H9 (cell line): Measurements from ENCODE around the gene DES. TPM values are rescaled to one million over a fixed set of nuclear protein-coding genes. Genes with fewer than 3 reads are reported as not detected.

Experiments
- DNase-seq: peaks from one replicate; pipeline ENCODE4 v3.0.0-alpha.2; 2017
- H2AFZ ChIP-seq: one replicate; pipeline ENCODE4 v1.6.1; 2013; ENCODE audit warnings: mild to moderate bottlenecking, low read length, control low read depth, moderate library complexity
- H2AK5ac ChIP-seq: 2 replicates; pipeline ENCODE4 v1.6.1; 2013; ENCODE audit warnings: low read length, control low read depth, mixed read lengths; ENCODE audit not compliant: insufficient read length
- H2BK120ac ChIP-seq: one replicate; pipeline ENCODE4 v1.6.1; 2013; ENCODE audit warnings: low read depth, mild to moderate bottlenecking, low read length, control low read depth, inconsistent platforms; ENCODE audit not compliant: poor library complexity, severe bottlenecking
- H2BK12ac ChIP-seq: 2 replicates; pipeline ENCODE4 v1.6.1; 2013; ENCODE audit warnings: low read length, control low read depth, mixed read lengths, low read depth; ENCODE audit not compliant: insufficient read length
- H2BK15ac ChIP-seq: 2 replicates; pipeline ENCODE4 v1.6.1; 2013; ENCODE audit warnings: low read depth, low read length, control low read depth
- H2BK20ac ChIP-seq: one replicate; pipeline ENCODE4 v1.6.1; 2013; ENCODE audit warnings: low read depth, mild to moderate bottlenecking, low read length, control low read depth, inconsistent platforms; ENCODE audit not compliant: poor library complexity, severe bottlenecking
- H2BK5ac ChIP-seq: 2 replicates; pipeline ENCODE4 v1.6.1; 2013; ENCODE audit warnings: low read length, control low read depth, mixed read lengths; ENCODE audit not compliant: insufficient read length
- H3K14ac ChIP-seq: 2 replicates; pipeline ENCODE4 v1.6.1; 2013; ENCODE audit warnings: low read length, control low read depth; ENCODE audit not compliant: insufficient read depth
- H3K18ac ChIP-seq: 2 replicates; pipeline ENCODE4 v1.6.1; 2013; ENCODE audit warnings: low read depth, mild to moderate bottlenecking, mixed read lengths, low read length, control low read depth; ENCODE audit not compliant: insufficient read length
- H3K23ac ChIP-seq: 2 replicates; pipeline ENCODE4 v1.6.1; 2013; ENCODE audit warnings: low read length, control low read depth, mixed read lengths, low read depth; ENCODE audit not compliant: insufficient read length
- H3K23me2 ChIP-seq: 2 replicates; pipeline ENCODE4 v1.6.1; 2013; ENCODE audit warnings: low read depth, mild to moderate bottlenecking, mixed read lengths, low read length, control low read depth; ENCODE audit not compliant: insufficient read length, poor library complexity, severe bottlenecking
- H3K27ac ChIP-seq: 2 replicates; pipeline ENCODE4 v1.5.1; 2013; ENCODE audit warnings: low read length, control low read depth, mixed read lengths, low read depth; ENCODE audit not compliant: insufficient read length
- H3K27me3 ChIP-seq: 2 replicates; pipeline ENCODE4 v1.6.1; 2013; ENCODE audit warnings: low read length, control low read depth, inconsistent platforms; ENCODE audit not compliant: insufficient read depth
- H3K4ac ChIP-seq: 2 replicates; pipeline ENCODE4 v1.6.1; 2013; ENCODE audit warnings: low read depth, mild to moderate bottlenecking, control low read depth, inconsistent platforms, low read length, moderate library complexity
- H3K4me1 ChIP-seq: 2 replicates; pipeline ENCODE4 v1.6.1; 2013; ENCODE audit warnings: low read length, control low read depth, inconsistent platforms; ENCODE audit not compliant: insufficient read depth
- H3K4me2 ChIP-seq: 2 replicates; pipeline ENCODE4 v1.6.1; 2013; ENCODE audit warnings: low read length, control low read depth, mixed read lengths; ENCODE audit not compliant: insufficient read length, insufficient read depth
- H3K56ac ChIP-seq: 2 replicates; pipeline ENCODE4 v1.6.1; 2013; ENCODE audit warnings: low read depth, mild to moderate bottlenecking, mixed read lengths, low read length, control low read depth; ENCODE audit not compliant: insufficient read length
- H3K79me1 ChIP-seq: 2 replicates; pipeline ENCODE4 v1.6.1; 2013; ENCODE audit warnings: low read depth, mild to moderate bottlenecking, moderate library complexity, low read length, control low read depth, inconsistent platforms; ENCODE audit not compliant: insufficient read depth, poor library complexity, severe bottlenecking
- H3K79me2 ChIP-seq: 2 replicates; pipeline ENCODE4 v1.6.1; 2013; ENCODE audit warnings: low read length, control low read depth, inconsistent platforms; ENCODE audit not compliant: insufficient read depth
- H3K9ac ChIP-seq: 2 replicates; pipeline ENCODE4 v1.6.1; 2013; ENCODE audit warnings: low read length, control low read depth, mixed read lengths; ENCODE audit not compliant: insufficient read length; ENCODE audit errors: extremely low read depth
- H3K9me3 ChIP-seq: one replicate; pipeline ENCODE4 v1.6.1; 2013; ENCODE audit warnings: low read depth, low read length, inconsistent platforms; ENCODE audit not compliant: control insufficient read depth
- H3T11ph ChIP-seq: one replicate; pipeline ENCODE4 v1.6.1; 2013; ENCODE audit warnings: mild to moderate bottlenecking, low read length, control low read depth, inconsistent platforms
- H4K20me1 ChIP-seq: one replicate; pipeline ENCODE4 v1.6.1; 2013; ENCODE audit not compliant: control insufficient read depth, insufficient read length, insufficient read depth
- H4K5ac ChIP-seq: 2 replicates; pipeline ENCODE4 v1.6.1; 2013; ENCODE audit warnings: low read depth, mild to moderate bottlenecking, mixed read lengths, low read length, control low read depth; ENCODE audit not compliant: insufficient read length
- H4K8ac ChIP-seq: replicated peaks from 2 replicates; pipeline ENCODE4 v1.6.1; 2013; ENCODE audit warnings: low read length, control low read depth, mixed read lengths, low read depth; ENCODE audit not compliant: insufficient read length
- H4K91ac ChIP-seq: 2 replicates; pipeline ENCODE4 v1.6.1; 2013; ENCODE audit warnings: low read depth, mild to moderate bottlenecking, moderate library complexity, mixed read lengths, low read length, control low read depth; ENCODE audit not compliant: insufficient read length
- H3K27ac Mint-ChIP-seq, 3 experiments: 2 replicates in 2 of 3; 3 replicates in 1 of 3; pipeline ENCODE4 v1.8.0; 2020 to 2021; ENCODE audit warnings: mixed read lengths in 3 of 3, mild to moderate bottlenecking in 1 of 3, moderate library complexity in 1 of 3
- H3K27me3 Mint-ChIP-seq: 2 replicates; pipeline ENCODE4 v1.8.0; 2021; ENCODE audit warnings: low read depth, mild to moderate bottlenecking, moderate library complexity, mixed read lengths
- H3K36me3 Mint-ChIP-seq, 3 experiments: 2 replicates in 2 of 3; 3 replicates in 1 of 3; pipeline ENCODE4 v1.8.0; 2020 to 2021; ENCODE audit warnings: low read depth in 3 of 3, mixed read lengths in 3 of 3; ENCODE audit not compliant: insufficient read depth in 1 of 3
- H3K4me1 Mint-ChIP-seq, 2 experiments: 2 replicates each; pipeline ENCODE4 v1.8.0; 2020; ENCODE audit warnings: mixed read lengths in 2 of 2
- H3K4me3 Mint-ChIP-seq, 2 experiments: 2 replicates in 1 of 2; 3 replicates in 1 of 2; pipeline ENCODE4 v1.8.0; 2020 to 2021; ENCODE audit warnings: mild to moderate bottlenecking in 2 of 2, mixed read lengths in 2 of 2, moderate library complexity in 1 of 2
- H3K9me3 Mint-ChIP-seq, 2 experiments: 2 replicates in 1 of 2; 3 replicates in 1 of 2; pipeline ENCODE4 v1.8.0; 2020; ENCODE audit warnings: mild to moderate bottlenecking in 2 of 2, mixed read lengths in 2 of 2, moderate library complexity in 1 of 2
- CTCF ChIP-seq: fragments of 200-600 bp; sonication (generic); conservative IDR thresholded peaks from 3 replicates; pipeline ENCODE4 v1.8.0; 2021; ENCODE audit warnings: antibody characterized with exemption, mild to moderate bottlenecking
- WGBS: extraction: QIAGEN DNeasy Blood & Tissue Kit; methylation state at CpG from one replicate; pipeline ENCODE4 v1.1.7; 2013; ENCODE audit warnings: missing lambda C conversion rate, low lambda C conversion rate, mixed read lengths; ENCODE audit not compliant: insufficient read length; ENCODE audit errors: extremely low coverage; 5-methylcytosine and 5-hydroxymethylcytosine counted together
- total RNA-seq: library from RNA; stranded (reverse); gene quantifications from 2 replicates; pipeline ENCODE4 v1.2.1, GENCODE V29; 2021

Gene DES
- total RNA-seq, 1 experiment from 2014 or later = 4.6 TPM

GRCh38 chr2:219409619-219410018, 8.6 kb upstream of the DES start:
- Mint-ChIP-seq H3K36me3 (no peaks in the 10 kb centered on the region), H3K27ac (peak overlapping the region in 1 of 3 experiments; percentile 82; a peak in 2 of 7 replicates), H3K4me1 (peaks cover 5 to 9% of the 10 kb centered on the region in 2 experiments), H3K9me3 (peaks cover 6 to 10% of the 10 kb centered on the region in 2 experiments; a peak in 4 of 5 replicates), H3K27me3 (peaks cover 10% of the 10 kb centered on the region), H3K4me3 (no peak overlapping the region)
- H2BK12ac ChIP-seq = no peak overlapping the region
- no peaks in the 10 kb centered on the region for H3K9me3 ChIP-seq
- no peak overlapping the region for H4K5ac ChIP-seq
- no peak overlapping the region for H2BK120ac ChIP-seq
- H3T11ph ChIP-seq = no peak overlapping the region
- no peak overlapping the region for H3K18ac ChIP-seq
- WGBS = no CpG with 5 or more reads among the region's 5 CpGs
- H3K9ac ChIP-seq = no peak overlapping the region
- H3K4me2 ChIP-seq = no peak overlapping the region
- no peak overlapping the region for H2BK20ac ChIP-seq
- H2AFZ ChIP-seq = no peak overlapping the region
- H3K14ac ChIP-seq = no peak overlapping the region; the same call in 1 of the 2 replicates
- H3K27ac ChIP-seq = no peak overlapping the region
- H2BK15ac ChIP-seq = no peak overlapping the region
- no peaks in the 10 kb centered on the region for H4K20me1 ChIP-seq
- no peak overlapping the region for H3K23ac ChIP-seq
- H4K91ac ChIP-seq = no peak overlapping the region
- no peak for DNase-seq
- no peak overlapping the region for H4K8ac ChIP-seq
- no peak overlapping the region for H2BK5ac ChIP-seq
- H3K79me2 ChIP-seq = no peaks in the 10 kb centered on the region
- H3K23me2 ChIP-seq = no peaks in the 10 kb centered on the region
- TF ChIP-seq CTCF = no peak
- H3K56ac ChIP-seq = no peak overlapping the region
- H3K4ac ChIP-seq = no peak overlapping the region
- no peaks in the 10 kb centered on the region for H3K79me1 ChIP-seq
- no peaks in the 10 kb centered on the region for H3K4me1 ChIP-seq
- no peaks in the 10 kb centered on the region for H3K27me3 ChIP-seq
- no peak overlapping the region for H2AK5ac ChIP-seq
